ENCODE data around the gene VGLL3.

DNA sequence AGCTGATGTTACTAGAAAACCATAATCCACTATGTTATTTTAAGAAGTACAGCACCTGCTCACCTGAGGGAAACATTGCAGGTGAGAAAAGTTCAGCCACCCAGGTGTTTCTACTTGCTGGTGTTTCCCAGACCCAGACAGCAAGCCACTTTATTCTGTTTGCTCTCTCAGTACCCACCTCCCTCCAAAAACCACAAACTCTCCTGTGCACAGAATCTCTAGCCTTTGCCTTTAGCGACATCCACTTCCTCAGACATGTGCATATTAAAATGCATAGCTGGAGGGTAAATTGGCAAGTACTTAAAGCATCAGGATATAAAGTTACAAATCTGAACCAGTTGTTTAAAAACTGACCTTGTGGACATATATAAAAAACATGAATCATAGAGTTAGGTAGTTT is 36.7 kb downstream of the VGLL3 start:
- TF ChIP-seq GATA2 (IDR thresholded peaks at IDR 0.05; ENCODE audit: low read depth, low read length) (no peak), GATA3 (IDR thresholded peaks at IDR 0.05; ENCODE audit: low read depth, low read length) (no peak)

Measured in SH-SY5Y (cell line).